GM12878 (cell line): Measurements from ENCODE around the gene DHX30. TPM values are rescaled to one million over a fixed set of nuclear protein-coding genes. Genes with fewer than 3 reads are reported as not detected.

Experiments
- BMI1 ChIP-seq: fragments of 450-650 bp; IDR thresholded peaks from 2 replicates; pipeline ENCODE4 v1.6.1; 2016; ENCODE audit warnings: mild to moderate bottlenecking, moderate library complexity, borderline replicate concordance
- CUX1 ChIP-seq: IDR thresholded peaks from 2 replicates; pipeline ENCODE4 v1.6.1; 2012; ENCODE audit warnings: improper control_type of control experiment, low read depth, low read length; ENCODE audit not compliant: insufficient replicate concordance
- JUNB ChIP-seq: IDR thresholded peaks from 2 replicates; pipeline ENCODE4 v1.6.1; 2016; ENCODE audit warnings: antibody characterized with exemption, mild to moderate bottlenecking
- RAD21 ChIP-seq: IDR thresholded peaks from 2 replicates; pipeline ENCODE4 v1.6.1; 2011; ENCODE audit warnings: mild to moderate bottlenecking, low read depth, low read length, moderate library complexity; ENCODE audit not compliant: insufficient read depth
- ZNF687 ChIP-seq: fragments of 450-650 bp; IDR thresholded peaks from 2 replicates; pipeline ENCODE4 v1.6.1; 2017; ENCODE audit warnings: mild to moderate bottlenecking, moderate library complexity
- polyA plus RNA-seq, 11 experiments: library from polyadenylated mRNA; depleted of rRNA in 4 of 11; unstranded in 6 of 11; stranded (reverse) in 5 of 11; fragments of >200 nt; fragmentation: Nextera tagmentation in 4 of 11; fragmentation: Illumina TruSeq in 1 of 11; extraction: Ambion mirVana in 4 of 11; extraction: Trizol in 1 of 11; gene quantifications; 1 replicate in 1 of 11; 2 replicates in 10 of 11; pipeline versions ENCODE4 v1.2.1 to v1.2.3, GENCODE V29; 2011 to 2016; ENCODE audit warnings: inconsistent platforms in 2 of 11, missing spikeins in 2 of 11, low read depth in 1 of 11
- total RNA-seq, 4 experiments: library from RNA; depleted of rRNA in 3 of 4; stranded (reverse); fragments of >200 nt in 3 of 4; fragmentation: Illumina TruSeq in 1 of 4; extraction: Trizol in 1 of 4; gene quantifications; 2 replicates each; pipeline versions ENCODE4 v1.2.1 to v1.2.3, GENCODE V29; 2013 to 2021

DHX30 gene
- total and polyA plus RNA-seq, 10 of the 15 experiments (the other 5 are each of a cell fraction or from before 2014, with no cell fraction given), result 9.5 to 75.3 (median 47.8) TPM

GRCh38 chr3:47892286-47893040, 89.5 kb downstream of the DHX30 start (continued):
- TF ChIP-seq CUX1 (no peak), RAD21 (no peak), ZNF687 (no peak), BMI1 (no peak), JUNB (no peak)
- TF ChIP-seq, all 136 proteins: peak for 0
